Bronchial epithelial cell (primary cell): ENCODE results near the gene BEST1. TPM values are rescaled to one million over a fixed set of nuclear protein-coding genes. Genes with fewer than 3 reads are reported as not detected.

Experiments
- DNase-seq: peaks from one replicate; pipeline ENCODE4 v3.0.0-alpha.2; 2010; ENCODE audit warnings: low read depth
- FAIRE-seq: peaks from 2 replicates; lab custom pipeline; 2011; peaks lifted over from hg19 to GRCh38; lab: Jason Lieb, UNC
- H3K27me3 ChIP-seq: 2 replicates; pipeline ENCODE4 v1.5.1; 2011; ENCODE audit warnings: low read length; ENCODE audit not compliant: control insufficient read depth, insufficient read depth
- H3K36me3 ChIP-seq: 2 replicates; pipeline ENCODE4 v1.5.1; 2011; ENCODE audit warnings: low read length; ENCODE audit not compliant: control insufficient read depth, insufficient read depth
- H3K4me3 ChIP-seq: 2 replicates; pipeline ENCODE4 v1.5.1; 2011; ENCODE audit warnings: mild to moderate bottlenecking, low read depth, low read length, control low read depth
- total RNA-seq: library from RNA; depleted of rRNA; stranded (reverse); fragments of >200 nt; gene quantifications from 2 replicates; pipeline ENCODE4 v1.2.1, GENCODE V29; 2014
- TF ChIP-seq, protein P1 (sequence below): IDR thresholded peaks from 2 replicates; pipeline ENCODE4 v1.5.1; 2011; ENCODE audit warnings: mild to moderate bottlenecking, moderate library complexity, low read length, control low read depth, inconsistent platforms; ENCODE audit not compliant: insufficient read depth, severe bottlenecking

BEST1 gene
- total RNA-seq, 1 donor from 2014 or later: 3.7 TPM

- no peaks in the 10 kb centered on the region for H3K27me3 ChIP-seq
- DNase-seq (peak; percentile 56), FAIRE-seq (no peak)
These were observed 17.2 kb downstream of the BEST1 start, which contains the start of gene FTH1 for GRCh38 chr11:61967116-61967923. FTH1 (minus strand) TSS chr11:61967634; CDS start chr11:61967425, 209 bp downstream.

GRCh38 chr11:61967924-61968757 is 18.0 kb downstream of the BEST1 start:
- peaks cover 11% of the 10 kb centered on the region for H3K36me3 ChIP-seq
- FAIRE-seq (no peak), DNase-seq (no peak)
- peak overlapping the region; percentile 81 for H3K4me3 ChIP-seq
- TF ChIP-seq, protein P1, sequence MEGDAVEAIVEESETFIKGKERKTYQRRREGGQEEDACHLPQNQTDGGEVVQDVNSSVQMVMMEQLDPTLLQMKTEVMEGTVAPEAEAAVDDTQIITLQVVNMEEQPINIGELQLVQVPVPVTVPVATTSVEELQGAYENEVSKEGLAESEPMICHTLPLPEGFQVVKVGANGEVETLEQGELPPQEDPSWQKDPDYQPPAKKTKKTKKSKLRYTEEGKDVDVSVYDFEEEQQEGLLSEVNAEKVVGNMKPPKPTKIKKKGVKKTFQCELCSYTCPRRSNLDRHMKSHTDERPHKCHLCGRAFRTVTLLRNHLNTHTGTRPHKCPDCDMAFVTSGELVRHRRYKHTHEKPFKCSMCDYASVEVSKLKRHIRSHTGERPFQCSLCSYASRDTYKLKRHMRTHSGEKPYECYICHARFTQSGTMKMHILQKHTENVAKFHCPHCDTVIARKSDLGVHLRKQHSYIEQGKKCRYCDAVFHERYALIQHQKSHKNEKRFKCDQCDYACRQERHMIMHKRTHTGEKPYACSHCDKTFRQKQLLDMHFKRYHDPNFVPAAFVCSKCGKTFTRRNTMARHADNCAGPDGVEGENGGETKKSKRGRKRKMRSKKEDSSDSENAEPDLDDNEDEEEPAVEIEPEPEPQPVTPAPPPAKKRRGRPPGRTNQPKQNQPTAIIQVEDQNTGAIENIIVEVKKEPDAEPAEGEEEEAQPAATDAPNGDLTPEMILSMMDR: no peak
- no peaks in the 10 kb centered on the region for H3K27me3 ChIP-seq

More at GRCh38 chr11:61967116-61967923, 17.2 kb downstream of the BEST1 start, which contains the start of gene FTH1:
- Histone ChIP-seq H3K4me3 (peak within 1 kb of the TSS; percentile 81), H3K36me3 (peaks cover 11% of the 10 kb centered on the region)
- TF ChIP-seq, protein P1: no peak

GRCh38 chr11:61968758-61969390 is 18.7 kb downstream of the BEST1 start:
- TF ChIP-seq, protein P1: no peak
- FAIRE-seq (no peak), DNase-seq (no peak)
- peak overlapping the region; percentile 81 for H3K4me3 ChIP-seq
- no peaks in the 10 kb centered on the region for H3K27me3 ChIP-seq
- peaks cover 11% of the 10 kb centered on the region for H3K36me3 ChIP-seq

DNA sequence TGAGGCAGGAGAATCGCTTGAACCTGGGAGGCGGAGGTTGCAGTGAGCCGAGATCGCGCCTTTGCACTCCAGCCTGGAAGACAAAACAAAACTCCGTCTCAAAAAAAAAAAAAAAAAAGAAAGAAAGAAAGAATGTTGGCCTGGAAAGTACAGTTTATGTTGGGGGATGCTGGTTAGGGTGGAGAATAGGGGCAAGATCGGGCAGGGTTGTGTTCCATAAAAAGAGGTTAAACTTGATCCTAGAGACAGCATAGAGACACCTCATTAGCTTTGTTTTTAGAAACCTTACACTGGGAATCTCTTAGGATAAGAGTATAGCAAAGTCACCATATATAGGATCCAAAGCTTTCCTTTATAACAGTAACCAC is 19.2 kb downstream of the BEST1 start:
- TF ChIP-seq, protein P1: no peak
- FAIRE-seq (no peak), DNase-seq (no peak)
- peaks cover 11% of the 10 kb centered on the region for H3K36me3 ChIP-seq
- no peak overlapping the region for H3K4me3 ChIP-seq
- no peaks in the 10 kb centered on the region for H3K27me3 ChIP-seq

- H3K36me3 ChIP-seq: peaks cover 11% of the 10 kb centered on the region
- H3K27me3 ChIP-seq: no peaks in the 10 kb centered on the region
- peak; percentile 92 for DNase-seq
- TF ChIP-seq, protein P1: no peak
- H3K4me3 ChIP-seq: no peak overlapping the region
- FAIRE-seq: no peak
These were observed 19.9 kb downstream of the BEST1 start for GRCh38 chr11:61969838-61970662.
